NCI-H2107 (cell line): ENCODE results near the gene GPR155.
A peak's percentile ranks its signal among the peaks of the same experiment; 100 is the strongest.
"Not testable (repeated sequence)": the region's sequence is repeated elsewhere in the genome, so short reads cannot be mapped to it uniquely, and the experiment has no call there.

Experiments used
- DNase-seq: peaks from one replicate; lab custom pipeline; 2025; lab: John Stamatoyannopoulos, UW

Gene GPR155

GRCh38 chr2:174490051-174490450 lies 3.2 kb upstream of the GPR155 start:
- no peak for DNase-seq

DNA sequence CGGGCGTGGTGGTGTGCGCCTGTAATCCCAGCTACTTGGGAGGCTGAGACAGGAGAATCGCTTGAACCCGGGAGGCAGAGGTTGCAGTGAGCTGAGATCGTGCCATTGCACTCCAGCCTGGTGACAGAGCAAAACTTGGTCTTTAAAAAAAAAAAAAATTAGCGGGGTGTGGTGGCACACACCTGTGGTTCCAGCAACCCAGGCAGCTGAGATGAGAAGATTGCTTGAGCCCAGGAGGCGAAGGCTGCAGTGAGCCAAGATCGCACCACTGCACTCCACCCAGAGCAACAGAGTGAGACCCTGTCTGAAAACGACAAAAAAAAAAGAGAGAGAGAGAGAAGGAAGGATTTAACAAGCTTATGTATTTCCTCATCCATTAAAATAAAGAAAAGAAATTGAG lies 2.7 kb upstream of the GPR155 start:
- DNase-seq, result not testable (repeated sequence)

- DNase-seq, result no peak
These were observed 962 bp upstream of the GPR155 start for GRCh38 chr2:174487820-174488162.

GRCh38 chr2:174487108-174487819 lies 435 bp upstream of the GPR155 start:
- peak; percentile 97 for DNase-seq

DNA sequence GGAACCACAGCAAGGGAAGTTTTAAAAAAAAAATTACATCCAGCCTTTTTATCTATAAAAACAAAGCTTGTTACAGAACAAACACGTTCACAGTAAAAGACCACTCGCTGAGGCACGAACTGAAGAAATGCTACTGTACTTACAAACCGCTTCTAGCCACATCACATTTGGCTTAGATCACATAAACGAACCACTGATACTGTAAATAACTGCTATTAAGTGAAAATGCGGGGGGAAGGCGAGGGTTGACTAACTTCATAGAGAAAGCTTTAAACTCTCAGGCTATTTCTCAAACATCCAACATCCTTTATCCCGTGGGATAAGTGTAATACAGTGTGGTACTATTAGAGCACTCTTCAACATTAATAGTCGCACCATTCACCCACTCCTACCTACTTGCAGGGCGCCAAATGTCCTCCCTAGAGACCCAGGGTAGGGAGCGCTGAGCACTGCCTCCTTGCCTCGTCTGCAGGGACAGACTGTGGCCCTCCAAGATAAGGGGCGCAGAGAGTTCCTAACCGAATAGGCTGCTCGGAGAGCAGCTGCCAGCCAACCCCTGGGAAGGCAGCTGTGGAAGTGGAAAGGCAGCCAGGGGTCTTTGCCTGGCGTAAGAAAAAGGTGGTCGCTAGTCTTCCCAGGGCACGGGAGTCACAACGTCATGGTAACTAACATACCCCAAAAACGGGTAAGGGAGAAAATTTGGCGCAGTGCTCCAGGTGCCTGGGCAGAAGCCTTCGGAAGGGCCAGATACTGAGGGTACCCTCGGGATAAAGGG lies 854 bp downstream of the GPR155 start:
- DNase-seq, result no peak

DNA sequence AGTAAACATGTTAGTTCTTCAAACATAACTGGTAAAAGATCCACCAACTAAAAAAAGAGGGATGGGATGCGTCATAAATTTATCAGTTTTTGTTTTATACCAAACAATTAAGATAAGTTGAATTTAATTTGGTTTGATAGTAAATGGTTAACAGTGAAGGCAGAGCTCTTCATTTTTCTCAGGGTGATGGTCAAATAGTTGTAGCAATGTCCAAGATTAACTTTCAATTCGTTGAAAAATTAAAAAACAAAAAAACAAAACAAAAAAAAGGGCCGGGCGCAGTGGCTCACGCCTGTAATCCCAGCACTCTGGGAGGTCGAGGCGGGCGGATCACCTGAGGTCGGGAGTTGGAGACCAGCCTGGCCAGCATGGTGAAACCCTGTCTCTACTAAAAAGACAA lies 1.8 kb downstream of the GPR155 start:
- DNase-seq, result not testable (repeated sequence)

- DNase-seq, result no peak
These were observed 2.3 kb downstream of the GPR155 start for GRCh38 chr2:174484573-174484972.

- DNase-seq, result no peak
These were observed 4.0 kb downstream of the GPR155 start for GRCh38 chr2:174482854-174483253.

DNA sequence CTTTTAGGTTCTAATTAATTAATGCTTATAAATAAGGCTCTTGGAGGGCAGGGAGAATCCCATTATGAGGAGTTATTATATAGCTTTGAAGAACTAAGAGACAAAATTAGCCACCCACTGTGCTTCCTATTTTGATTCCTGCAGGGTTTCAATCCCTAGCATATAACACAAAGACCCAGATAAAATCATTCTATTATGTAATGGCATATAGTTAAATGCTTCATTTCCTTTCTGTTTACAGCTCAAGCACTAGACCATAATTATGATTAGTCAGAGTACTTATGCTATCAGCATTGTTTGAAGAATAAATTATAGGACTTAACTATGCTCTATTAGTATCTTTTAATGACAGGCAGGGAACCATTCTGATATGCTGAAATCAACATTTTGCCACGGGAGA lies 9.1 kb downstream of the GPR155 start:
- no peak for DNase-seq

DNA sequence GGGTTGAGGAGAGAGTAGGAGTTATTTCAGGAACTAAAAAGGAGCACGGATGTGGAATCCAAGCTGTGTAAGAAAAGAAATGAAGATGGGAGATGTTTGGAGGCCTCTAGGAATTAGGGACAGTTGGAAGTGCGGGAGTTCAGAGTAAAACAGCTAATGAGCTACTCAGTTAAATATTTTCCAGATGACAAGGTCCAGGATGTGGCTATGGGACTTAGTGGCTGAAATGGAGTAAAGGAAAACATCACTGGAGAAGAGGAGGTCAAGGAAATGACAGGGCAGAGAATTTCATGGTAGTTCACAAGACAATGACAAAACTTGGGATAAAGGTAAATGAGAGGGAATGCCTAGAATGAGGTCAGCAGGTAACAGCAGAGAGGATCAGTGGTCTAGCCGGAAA lies 13.0 kb downstream of the GPR155 start:
- DNase-seq, result no peak

- no peak for DNase-seq
These were observed 21.5 kb downstream of the GPR155 start for GRCh38 chr2:174465327-174465726.

GRCh38 chr2:174461221-174461620 lies 25.6 kb downstream of the GPR155 start:
- DNase-seq, result no peak

- DNase-seq, result no peak
These were observed 32.3 kb downstream of the GPR155 start for GRCh38 chr2:174454566-174454965.

DNA sequence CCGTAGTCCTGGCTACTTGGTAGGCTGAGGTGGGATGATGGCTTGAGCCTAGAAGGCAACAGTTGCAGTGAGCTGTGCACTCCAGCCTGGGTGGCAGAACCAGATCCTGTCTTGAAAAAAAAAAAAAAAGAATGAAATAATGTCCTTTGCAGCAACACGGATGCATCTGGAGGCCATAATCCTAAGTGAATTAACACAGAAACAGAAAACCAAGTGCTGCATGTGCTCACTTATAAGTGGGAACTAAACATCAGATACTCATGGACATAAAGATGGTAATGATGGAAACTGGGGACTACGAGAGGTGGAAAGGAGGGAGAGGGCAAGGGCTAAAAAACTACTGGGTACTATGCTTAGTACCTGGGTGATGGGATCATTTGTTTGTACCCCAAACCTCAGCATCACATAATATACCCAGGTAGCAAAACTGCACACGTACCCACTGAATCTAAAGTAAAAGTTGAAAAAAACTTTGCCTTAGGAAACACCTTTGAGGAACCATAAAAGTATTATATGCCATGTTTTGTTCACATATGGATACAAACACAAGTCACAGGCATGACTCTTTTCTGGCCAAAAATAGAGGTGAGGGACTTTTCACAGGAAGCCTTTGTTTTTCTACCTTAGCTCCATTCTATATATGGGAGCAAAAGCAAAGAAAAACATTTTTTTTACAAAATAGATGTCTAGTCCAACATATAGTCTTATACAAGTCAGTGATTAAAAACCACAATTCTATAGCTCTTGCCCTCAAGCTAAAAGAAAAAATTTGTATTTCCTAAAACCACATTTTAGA lies 36.6 kb downstream of the GPR155 start:
- no peak for DNase-seq

DNA sequence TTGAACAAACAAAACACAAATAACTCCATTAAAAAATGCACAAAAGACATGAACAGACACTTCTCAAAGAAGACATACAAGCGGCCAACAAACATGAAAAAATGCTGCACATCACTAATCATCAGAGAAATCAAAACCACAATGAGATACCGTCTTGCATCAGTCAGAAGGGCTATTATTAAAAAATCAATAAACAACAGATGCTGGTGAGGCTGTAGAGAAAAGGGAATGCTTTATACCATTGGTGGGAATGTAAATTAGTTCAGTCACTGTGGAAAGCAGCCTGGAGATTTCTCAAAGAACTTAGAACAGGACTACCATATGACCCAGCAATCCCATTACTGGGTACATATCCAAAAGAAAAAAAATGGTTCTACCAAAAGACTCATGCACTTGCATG lies 37.8 kb downstream of the GPR155 start:
- no peak for DNase-seq

GRCh38 chr2:174446531-174446930 lies 40.3 kb downstream of the GPR155 start:
- no peak for DNase-seq

GRCh38 chr2:174445248-174445647 lies 41.6 kb downstream of the GPR155 start:
- DNase-seq, result no peak

DNA sequence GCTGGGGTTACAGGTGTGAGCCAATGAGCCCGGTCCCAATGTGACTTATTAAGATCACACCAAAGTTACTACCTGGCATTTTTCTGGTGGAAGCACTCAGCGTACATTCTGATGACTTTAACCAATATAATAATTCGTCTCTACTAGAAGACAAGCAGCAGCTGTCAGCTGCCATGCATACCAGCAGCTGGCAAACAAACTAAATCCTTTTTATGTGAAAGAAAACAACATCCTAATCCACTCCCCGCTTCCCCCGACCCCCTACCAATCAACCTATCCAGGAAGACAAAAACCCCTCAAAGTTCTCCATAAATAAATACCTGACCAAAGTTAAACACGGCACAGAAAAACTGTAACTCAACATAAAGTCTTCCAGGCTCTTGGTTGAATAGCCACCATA lies 42.1 kb downstream of the GPR155 start:
- DNase-seq, result no peak

GRCh38 chr2:174442546-174443510 lies 44.0 kb downstream of the GPR155 start:
- no peak for DNase-seq

DNA sequence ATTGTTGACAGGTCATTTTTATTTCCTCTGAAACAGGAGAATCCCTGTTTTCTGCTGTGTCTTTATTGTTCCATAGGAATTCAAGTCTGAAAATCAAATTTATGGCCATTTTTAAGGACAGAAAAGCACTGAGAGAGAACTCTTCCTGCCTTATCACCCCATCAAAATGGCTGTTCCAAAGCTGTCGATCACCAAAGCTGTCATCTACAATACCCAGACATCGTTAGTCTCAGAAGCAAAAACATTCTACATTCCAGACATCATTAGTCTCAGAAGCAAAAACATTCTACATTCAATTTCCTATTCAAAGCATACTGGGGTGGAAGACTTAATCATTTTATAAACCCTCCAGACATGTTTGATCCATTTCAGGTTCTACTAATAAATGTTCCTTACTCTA lies 46.9 kb downstream of the GPR155 start:
- no peak for DNase-seq

- DNase-seq, result no peak
These were observed 47.5 kb downstream of the GPR155 start for GRCh38 chr2:174439323-174439722.
